GM18861 (cell line): Measurements from ENCODE around the gene BICDL1.

Source experiments
- ATAC-seq: cut with Tn5 transposase; IDR thresholded peaks from one replicate; pipeline ENCODE4 v1.9.1; 2021; ENCODE audit not compliant: unreplicated experiment

Gene BICDL1

GRCh38 chr12:120096671-120097202 lies 107.7 kb downstream of the BICDL1 start:
- no peak for ATAC-seq

GRCh38 chr12:120098756-120099470 lies 109.9 kb downstream of the BICDL1 start:
- ATAC-seq = no peak

GRCh38 chr12:120099738-120100137 lies 110.7 kb downstream of the BICDL1 start:
- no peak for ATAC-seq

DNA sequence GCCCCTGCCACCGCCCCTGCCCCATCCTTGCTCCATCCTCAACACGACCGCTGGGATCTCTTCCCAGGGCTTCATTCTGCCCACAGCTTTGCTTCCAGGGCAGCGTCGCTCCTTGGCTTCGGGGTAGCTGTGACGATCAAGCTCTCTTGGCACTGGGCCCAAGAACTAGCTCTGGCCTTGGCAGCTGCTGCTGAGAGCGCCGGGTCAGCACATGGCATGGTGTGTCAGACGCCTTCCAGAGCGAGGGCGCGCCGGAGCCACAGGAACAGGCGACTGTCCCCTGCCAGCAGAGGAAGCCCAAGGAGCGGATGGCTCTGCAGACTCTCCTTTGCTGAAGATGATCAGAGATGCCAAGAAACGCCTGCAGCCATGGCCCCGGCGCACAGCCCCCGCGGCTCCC lies 111.6 kb downstream of the BICDL1 start:
- no peak for ATAC-seq

GRCh38 chr12:120101182-120101581 lies 112.1 kb downstream of the BICDL1 start:
- no peak for ATAC-seq

DNA sequence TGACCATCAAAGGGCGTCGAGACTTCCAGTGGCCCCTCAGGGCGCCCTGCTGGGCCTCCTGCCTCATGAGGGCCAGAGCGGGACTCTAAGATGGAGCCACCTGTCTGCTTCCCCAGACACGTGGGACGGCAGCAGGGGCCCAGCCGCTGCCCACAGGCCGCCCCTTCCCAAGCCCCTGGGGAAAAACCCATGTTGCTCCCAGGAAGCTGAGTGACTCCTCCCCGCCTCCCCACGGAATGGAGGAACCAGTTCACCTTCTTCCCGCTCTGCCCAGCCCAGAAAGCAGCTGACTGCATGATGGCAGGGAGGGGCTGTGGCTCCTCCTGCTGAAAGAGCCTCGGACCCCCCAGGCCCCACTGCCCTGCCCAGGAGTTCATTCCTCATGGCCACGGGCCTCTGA lies 112.6 kb downstream of the BICDL1 start:
- no peak for ATAC-seq

- ATAC-seq = no peak
Measured at GRCh38 chr12:120102189-120103043, 113.4 kb downstream of the BICDL1 start.

GRCh38 chr12:120103044-120103338 lies 114.0 kb downstream of the BICDL1 start:
- no peak for ATAC-seq

GRCh38 chr12:120103371-120103770 lies 114.3 kb downstream of the BICDL1 start:
- no peak for ATAC-seq

- ATAC-seq = no peak
Measured at GRCh38 chr12:120106151-120106550, 117.1 kb downstream of the BICDL1 start.

GRCh38 chr12:120109570-120110267 lies 120.7 kb downstream of the BICDL1 start:
- ATAC-seq = no peak

DNA sequence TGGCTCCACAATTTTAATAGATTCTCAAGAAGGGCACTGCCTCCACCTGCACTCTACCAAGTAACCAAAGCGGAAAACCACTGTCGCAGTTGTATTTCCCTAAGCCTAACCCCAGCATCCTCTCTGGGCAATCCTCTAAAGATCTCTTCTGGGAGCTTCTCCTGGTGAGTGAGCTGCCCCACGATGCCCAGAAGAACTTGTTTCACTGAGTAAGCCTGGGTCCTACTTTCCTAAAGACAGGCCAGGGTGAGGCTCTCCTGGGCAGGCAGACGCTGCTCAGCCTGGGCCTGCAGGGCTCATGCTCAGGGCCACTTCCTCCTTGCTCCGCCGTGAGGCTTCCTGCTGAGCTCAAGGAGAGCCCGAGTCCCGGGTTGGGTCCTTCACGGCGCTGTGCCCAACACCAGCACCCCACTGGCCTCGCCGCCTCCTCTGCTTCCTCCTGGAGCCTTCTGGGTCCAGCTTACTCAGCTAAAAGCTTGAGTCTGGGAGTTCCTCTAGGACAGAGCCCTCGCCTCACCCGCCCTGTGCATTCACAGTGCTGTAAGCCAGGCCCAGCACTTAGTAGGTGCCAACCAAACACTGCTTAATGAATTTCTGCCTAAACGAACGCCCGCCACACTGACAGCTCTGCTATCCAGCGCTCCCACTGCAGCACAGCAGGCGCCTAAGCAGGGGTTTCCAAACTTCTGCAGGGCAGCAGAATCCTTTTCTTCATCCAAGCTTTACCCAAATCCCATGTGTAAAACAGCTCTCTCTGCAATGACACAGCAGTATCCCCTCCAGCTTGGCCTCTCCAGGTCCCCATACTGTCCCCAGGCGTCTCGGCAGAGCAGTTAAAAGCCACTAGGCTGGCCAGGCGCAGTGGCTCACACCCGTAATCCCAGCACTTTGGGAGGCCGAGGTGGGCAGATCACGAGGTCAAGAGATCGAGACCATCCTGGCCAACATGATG lies 121.8 kb downstream of the BICDL1 start:
- peak; percentile 46 for ATAC-seq

DNA sequence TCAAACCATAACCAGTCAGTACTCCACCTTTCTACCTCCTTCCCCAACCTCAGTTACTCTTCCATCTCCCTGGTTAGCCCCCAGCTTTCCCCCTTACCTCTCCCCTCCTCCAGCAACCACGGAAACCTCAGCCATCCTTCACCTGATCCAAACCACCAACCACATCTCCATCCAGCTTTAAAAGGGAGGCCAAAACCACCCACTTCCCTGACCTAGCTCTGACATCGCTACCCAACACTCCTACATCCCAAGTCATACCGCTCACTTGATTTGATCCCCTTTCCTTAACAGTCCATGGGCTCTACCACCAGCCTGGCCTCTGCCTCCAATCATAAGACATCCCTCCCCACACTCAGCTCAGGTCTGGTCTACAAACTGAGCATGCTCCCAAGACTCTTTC lies 126.0 kb downstream of the BICDL1 start:
- ATAC-seq = no peak

GRCh38 chr12:120115692-120116440 lies 126.8 kb downstream of the BICDL1 start:
- ATAC-seq = no peak

GRCh38 chr12:120116441-120116791 lies 127.4 kb downstream of the BICDL1 start, which contains the start of gene RAB35:
RAB35 (minus strand) TSS chr12:120116753; CDS start chr12:120116650, 103 bp downstream.
- no peak for ATAC-seq

- peak; percentile 29 for ATAC-seq
Measured at GRCh38 chr12:120116792-120117651, 128.0 kb downstream of the BICDL1 start.

- ATAC-seq = no peak
Measured at GRCh38 chr12:120117961-120118320, 128.9 kb downstream of the BICDL1 start.

GRCh38 chr12:120118321-120119061 lies 129.5 kb downstream of the BICDL1 start:
- no peak for ATAC-seq
